Measurements from ENCODE around the gene CELSR3. TPM values are rescaled to one million over a fixed set of nuclear protein-coding genes. Genes with fewer than 3 reads are reported as not detected.

CELSR3 gene
- total RNA-seq, 1 experiment from 2014 or later, result 7.7 TPM

DNA sequence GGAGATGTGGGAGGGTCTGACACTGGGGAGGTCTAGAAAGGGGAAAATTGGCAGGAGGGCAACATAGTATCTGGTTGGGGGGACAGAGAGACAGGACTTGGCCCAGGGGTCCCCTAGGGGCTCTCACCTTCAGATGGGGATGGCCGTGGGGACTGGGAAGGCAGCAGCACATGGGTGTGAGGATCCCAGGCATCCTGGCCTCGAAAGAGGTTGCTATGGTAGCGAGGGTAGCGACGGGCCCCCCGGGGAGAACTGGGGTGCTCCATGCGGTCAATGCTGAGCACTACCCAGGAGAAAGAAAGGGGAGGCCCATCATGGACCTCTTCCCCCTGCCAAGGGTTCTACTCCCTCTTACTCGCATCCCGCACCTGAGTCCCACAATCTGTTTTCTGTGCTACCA, 15.0 kb downstream of the CELSR3 start:
- in situ Hi-C loops (cut with HindIII; ENCODE audit: low pct_unique_long_range_greater_than_20kb, low sequenced_read_pairs) (no loop called here), intact Hi-C loops (cut with micrococcal nuclease; ENCODE audit: unreplicated experiment) (no loop called here)
- ChIA-PET CTCF (no interaction called here), POLR2A (no interaction called here)
- TF ChIP-seq POLR2AphosphoS5 (IDR thresholded peaks at IDR 0.05; ENCODE audit: low read depth, low read length), result no peak
- TF ChIP-seq, protein P1, sequence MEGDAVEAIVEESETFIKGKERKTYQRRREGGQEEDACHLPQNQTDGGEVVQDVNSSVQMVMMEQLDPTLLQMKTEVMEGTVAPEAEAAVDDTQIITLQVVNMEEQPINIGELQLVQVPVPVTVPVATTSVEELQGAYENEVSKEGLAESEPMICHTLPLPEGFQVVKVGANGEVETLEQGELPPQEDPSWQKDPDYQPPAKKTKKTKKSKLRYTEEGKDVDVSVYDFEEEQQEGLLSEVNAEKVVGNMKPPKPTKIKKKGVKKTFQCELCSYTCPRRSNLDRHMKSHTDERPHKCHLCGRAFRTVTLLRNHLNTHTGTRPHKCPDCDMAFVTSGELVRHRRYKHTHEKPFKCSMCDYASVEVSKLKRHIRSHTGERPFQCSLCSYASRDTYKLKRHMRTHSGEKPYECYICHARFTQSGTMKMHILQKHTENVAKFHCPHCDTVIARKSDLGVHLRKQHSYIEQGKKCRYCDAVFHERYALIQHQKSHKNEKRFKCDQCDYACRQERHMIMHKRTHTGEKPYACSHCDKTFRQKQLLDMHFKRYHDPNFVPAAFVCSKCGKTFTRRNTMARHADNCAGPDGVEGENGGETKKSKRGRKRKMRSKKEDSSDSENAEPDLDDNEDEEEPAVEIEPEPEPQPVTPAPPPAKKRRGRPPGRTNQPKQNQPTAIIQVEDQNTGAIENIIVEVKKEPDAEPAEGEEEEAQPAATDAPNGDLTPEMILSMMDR (IDR thresholded peaks at IDR 0.05), result no peak
- Histone ChIP-seq H3K4me3 (ENCODE audit: low read depth in 2 of 2, low read length in 2 of 2) (no peak overlapping the region), H3K4me1 (ENCODE audit: control insufficient read depth, insufficient read depth, low read length) (no peaks in the 10 kb centered on the region), H3K27me3 (ENCODE audit: control insufficient read depth, insufficient read depth, low read length) (no peaks in the 10 kb centered on the region), H3K9me3 (ENCODE audit: control insufficient read depth, insufficient read depth, low read depth, low read length) (no peaks in the 10 kb centered on the region), H3K36me3 (ENCODE audit: control insufficient read depth, insufficient read depth, low read length) (no peaks in the 10 kb centered on the region), H3K27ac (ENCODE audit: low read length) (no peak overlapping the region)
- ATAC-seq (no peak), DNase-seq (ENCODE audit: low read depth, low spot score) (no peak)
- no TSS peak for BruUV-seq (replicated peaks)

GRCh38 chr3:48644898-48645760, 17.6 kb downstream of the CELSR3 start:
- no peak for ATAC-seq
- Histone ChIP-seq H3K27ac (ENCODE audit: low read length) (no peak overlapping the region), H3K4me1 (ENCODE audit: control insufficient read depth, insufficient read depth, low read length) (no peaks in the 10 kb centered on the region), H3K9me3 (ENCODE audit: control insufficient read depth, insufficient read depth, low read depth, low read length) (no peaks in the 10 kb centered on the region), H3K27me3 (ENCODE audit: control insufficient read depth, insufficient read depth, low read length) (no peaks in the 10 kb centered on the region), H3K4me3 (ENCODE audit: low read depth in 2 of 2, low read length in 2 of 2) (no peak overlapping the region), H3K36me3 (ENCODE audit: control insufficient read depth, insufficient read depth, low read length) (no peaks in the 10 kb centered on the region)
- TF ChIP-seq, protein P1 (IDR thresholded peaks at IDR 0.05), result no peak
- TF ChIP-seq POLR2AphosphoS5 (IDR thresholded peaks at IDR 0.05; ENCODE audit: low read depth, low read length), result no peak
- TF ChIP-seq, protein P2, sequence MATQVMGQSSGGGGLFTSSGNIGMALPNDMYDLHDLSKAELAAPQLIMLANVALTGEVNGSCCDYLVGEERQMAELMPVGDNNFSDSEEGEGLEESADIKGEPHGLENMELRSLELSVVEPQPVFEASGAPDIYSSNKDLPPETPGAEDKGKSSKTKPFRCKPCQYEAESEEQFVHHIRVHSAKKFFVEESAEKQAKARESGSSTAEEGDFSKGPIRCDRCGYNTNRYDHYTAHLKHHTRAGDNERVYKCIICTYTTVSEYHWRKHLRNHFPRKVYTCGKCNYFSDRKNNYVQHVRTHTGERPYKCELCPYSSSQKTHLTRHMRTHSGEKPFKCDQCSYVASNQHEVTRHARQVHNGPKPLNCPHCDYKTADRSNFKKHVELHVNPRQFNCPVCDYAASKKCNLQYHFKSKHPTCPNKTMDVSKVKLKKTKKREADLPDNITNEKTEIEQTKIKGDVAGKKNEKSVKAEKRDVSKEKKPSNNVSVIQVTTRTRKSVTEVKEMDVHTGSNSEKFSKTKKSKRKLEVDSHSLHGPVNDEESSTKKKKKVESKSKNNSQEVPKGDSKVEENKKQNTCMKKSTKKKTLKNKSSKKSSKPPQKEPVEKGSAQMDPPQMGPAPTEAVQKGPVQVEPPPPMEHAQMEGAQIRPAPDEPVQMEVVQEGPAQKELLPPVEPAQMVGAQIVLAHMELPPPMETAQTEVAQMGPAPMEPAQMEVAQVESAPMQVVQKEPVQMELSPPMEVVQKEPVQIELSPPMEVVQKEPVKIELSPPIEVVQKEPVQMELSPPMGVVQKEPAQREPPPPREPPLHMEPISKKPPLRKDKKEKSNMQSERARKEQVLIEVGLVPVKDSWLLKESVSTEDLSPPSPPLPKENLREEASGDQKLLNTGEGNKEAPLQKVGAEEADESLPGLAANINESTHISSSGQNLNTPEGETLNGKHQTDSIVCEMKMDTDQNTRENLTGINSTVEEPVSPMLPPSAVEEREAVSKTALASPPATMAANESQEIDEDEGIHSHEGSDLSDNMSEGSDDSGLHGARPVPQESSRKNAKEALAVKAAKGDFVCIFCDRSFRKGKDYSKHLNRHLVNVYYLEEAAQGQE (IDR thresholded peaks at IDR 0.05; ENCODE audit: insufficient read depth in 1 of 2, low read depth in 2 of 2, low read length in 1 of 2), result no peak
- TF ChIP-seq TCF7L2 (IDR thresholded peaks at IDR 0.05; ENCODE audit: low read depth, low read length), result no peak
- TF ChIP-seq SIN3A (IDR thresholded peaks at IDR 0.05; ENCODE audit: borderline replicate concordance, insufficient read depth, low read depth, low read length), result no peak
- in situ Hi-C loops (cut with HindIII; ENCODE audit: low pct_unique_long_range_greater_than_20kb, low sequenced_read_pairs) (no loop called here), intact Hi-C loops (cut with micrococcal nuclease; ENCODE audit: unreplicated experiment) (no loop called here)
- POLR2A ChIA-PET, result no interaction called here
- BruUV-seq (replicated peaks), result no TSS peak
- CTCF ChIA-PET, result interaction anchor here (0.6 to 0.8 kb wide), 2 partner anchors 9 to 165 kb away, joined by 3 to 5 read pairs; no protein-coding TSS in a partner anchor
- no peak for DNase-seq (ENCODE audit: low read depth, low spot score)
